ENCODE results near the gene MYO19.

MYO19 gene
- long read RNA-seq, full-length matches to known transcripts, result 127 of 224 reads
- long read RNA-seq, partial matches to known transcripts, result 42 of 224 reads
- long read RNA-seq, other reads (novel, unspliced or antisense), result 55 of 224 reads

GRCh38 chr17:36534840-36535668 lies at the start of gene MYO19, which contains the start of gene PIGW:
MYO19 (minus strand) TSS chr17:36534868; CDS start chr17:36532538, 2,330 bp downstream.
PIGW (plus strand) TSS chr17:36534987; CDS start chr17:36537102, 2,115 bp downstream.
- Histone ChIP-seq H3K27me3 (ENCODE audit: insufficient read depth, poor library complexity, severe bottlenecking) (no peaks in the 10 kb centered on the region), H3K27ac (replicated peaks) (peak within 1 kb of the TSS; percentile 95), H3K4me3 (replicated peaks; ENCODE audit: insufficient read depth, low read length) (peak within 1 kb of the TSS; percentile 65)
- peak; percentile 92 to 96 for DNase-seq (ENCODE audit: low read depth in 1 of 2, low spot score in 1 of 2)
- TF ChIP-seq SPI1 (IDR thresholded peaks at IDR 0.05; ENCODE audit: borderline replicate concordance, low read depth) (peak; percentile 37; the same call in 1 of the 2 replicates), POLR2AphosphoS5 (IDR thresholded peaks at IDR 0.05; ENCODE audit: low read depth) (peak; percentile 98), GABPA (IDR thresholded peaks at IDR 0.05; ENCODE audit: low read depth) (peak; percentile 89), CTCF (IDR thresholded peaks at IDR 0.05; ENCODE audit: insufficient read depth, low read length) (no peak), REST (IDR thresholded peaks at IDR 0.05; ENCODE audit: insufficient replicate concordance, low read depth) (peak; percentile 71)

GRCh38 chr17:36583787-36584186 lies 49.1 kb upstream of the MYO19 start:
- Histone ChIP-seq H3K27me3 (ENCODE audit: insufficient read depth, poor library complexity, severe bottlenecking) (no peaks in the 10 kb centered on the region), H3K4me3 (replicated peaks; ENCODE audit: insufficient read depth, low read length) (no peak overlapping the region), H3K27ac (replicated peaks) (no peak overlapping the region)
- TF ChIP-seq POLR2AphosphoS5 (IDR thresholded peaks at IDR 0.05; ENCODE audit: low read depth), result no peak
- no peak for DNase-seq (ENCODE audit: low read depth in 1 of 2, low spot score in 1 of 2)

GRCh38 chr17:36578671-36579070 lies 44.0 kb upstream of the MYO19 start:
- no peak for TF ChIP-seq CTCF (IDR thresholded peaks at IDR 0.05; ENCODE audit: insufficient read depth, low read length)
- Histone ChIP-seq H3K27me3 (ENCODE audit: insufficient read depth, poor library complexity, severe bottlenecking) (no peaks in the 10 kb centered on the region), H3K27ac (replicated peaks) (no peak overlapping the region), H3K4me3 (replicated peaks; ENCODE audit: insufficient read depth, low read length) (no peak overlapping the region)
- no peak for DNase-seq (ENCODE audit: low read depth in 1 of 2, low spot score in 1 of 2)

- TF ChIP-seq POLR2AphosphoS5 (IDR thresholded peaks at IDR 0.05; ENCODE audit: low read depth) (no peak), REST (IDR thresholded peaks at IDR 0.05; ENCODE audit: insufficient replicate concordance, low read depth) (no peak), SPI1 (IDR thresholded peaks at IDR 0.05; ENCODE audit: borderline replicate concordance, low read depth) (no peak), CTCF (IDR thresholded peaks at IDR 0.05; ENCODE audit: insufficient read depth, low read length) (no peak), GABPA (IDR thresholded peaks at IDR 0.05; ENCODE audit: low read depth) (no peak)
- DNase-seq (ENCODE audit: low read depth in 1 of 2, low spot score in 1 of 2), result no peak
- H3K4me3 ChIP-seq (replicated peaks; ENCODE audit: insufficient read depth, low read length), result no peak overlapping the region
- no peak overlapping the region for H3K27ac ChIP-seq (replicated peaks)
- H3K27me3 ChIP-seq (ENCODE audit: insufficient read depth, poor library complexity, severe bottlenecking), result no peaks in the 10 kb centered on the region
Observed at GRCh38 chr17:36576793-36577192, 42.1 kb upstream of the MYO19 start.
